CD4-positive, alpha-beta T cell (primary cell): ENCODE measurements around the gene TSTD1. TPM values are rescaled to one million over a fixed set of nuclear protein-coding genes. Genes with fewer than 3 reads are reported as not detected.

Experiments
- ATAC-seq: fragments of 200-7000 bp; cut with Tn5 transposase; one replicate; pipeline ENCODE4 v1.10.0; 2022; ENCODE audit warnings: mild to moderate bottlenecking; ENCODE audit not compliant: poor library complexity
- CTCF ChIA-PET: fragments of 350-600 bp; sonication (Branson Sonifier 250); formaldehyde crosslinking; loops from one replicate; lab custom pipeline; 2021; ENCODE audit warnings: antibody characterized with exemption, inconsistent platforms; lab: Charles Lee
- POLR2A ChIA-PET: fragments of 350-600 bp; sonication (Branson Sonifier 250); formaldehyde crosslinking; loops from one replicate; lab custom pipeline; 2021; ENCODE audit warnings: antibody characterized with exemption, inconsistent platforms; lab: Charles Lee
- DNase-seq, 14 experiments: peaks; one replicate each; pipeline ENCODE4 v3.0.0-alpha.2; 2013 to 2020; ENCODE audit warnings: mixed read lengths in 2 of 14
- H3K27ac ChIP-seq, 2 donors: one replicate each; pipeline versions ENCODE4 v1.5.1 to v1.7.0; 2013; ENCODE audit warnings: low read length in 2 of 2, low read depth in 1 of 2, mild to moderate bottlenecking in 1 of 2
- H3K27me3 ChIP-seq, 2 experiments: 1 replicate in 1 of 2; 2 replicates in 1 of 2; pipeline versions ENCODE4 v1.6.1 to v1.7.0; 2013; ENCODE audit warnings: low read length in 2 of 2, control low read depth in 1 of 2, mild to moderate bottlenecking in 1 of 2, moderate library complexity in 1 of 2; ENCODE audit not compliant: insufficient read depth in 2 of 2, control insufficient read depth in 1 of 2
- H3K36me3 ChIP-seq: one replicate; pipeline ENCODE4 v1.6.1; 2013; ENCODE audit warnings: low read length, control low read depth; ENCODE audit not compliant: insufficient read depth
- H3K4me1 ChIP-seq: one replicate; pipeline ENCODE4 v1.6.1; 2013; ENCODE audit warnings: low read length, control low read depth; ENCODE audit not compliant: insufficient read depth
- H3K4me3 ChIP-seq: one replicate; pipeline ENCODE4 v1.5.1; 2013; ENCODE audit warnings: mild to moderate bottlenecking, low read length, moderate library complexity
- H3K9me3 ChIP-seq, 2 experiments: 1 replicate in 1 of 2; 2 replicates in 1 of 2; pipeline versions ENCODE4 v1.6.1 to v1.7.0; 2013; ENCODE audit warnings: low read length in 2 of 2, mild to moderate bottlenecking in 2 of 2, control low read depth in 1 of 2, moderate library complexity in 1 of 2; ENCODE audit not compliant: control insufficient read depth in 1 of 2, insufficient read depth in 1 of 2
- H3K27ac Mint-ChIP-seq: one replicate; pipeline ENCODE4 v1.8.0; 2020; ENCODE audit warnings: mixed read lengths
- H3K27me3 Mint-ChIP-seq: one replicate; pipeline ENCODE4 v1.8.0; 2021; ENCODE audit warnings: mixed read lengths
- H3K36me3 Mint-ChIP-seq: one replicate; pipeline ENCODE4 v1.8.0; 2021; ENCODE audit warnings: low read depth, mixed read lengths
- H3K4me1 Mint-ChIP-seq: one replicate; pipeline ENCODE4 v1.8.0; 2021; ENCODE audit warnings: low read depth, mixed read lengths
- H3K4me3 Mint-ChIP-seq: one replicate; pipeline ENCODE4 v1.8.0; 2020; ENCODE audit warnings: mild to moderate bottlenecking, mixed read lengths
- H3K9me3 Mint-ChIP-seq: one replicate; pipeline ENCODE4 v1.8.0; 2020; ENCODE audit warnings: mixed read lengths
- intact Hi-C, 2 experiments: fragments of 100-400 bp; cut with DNase I in 1 of 2; cut with micrococcal nuclease in 1 of 2; formaldehyde crosslinking; loops; one replicate each; pipeline versions ENCODE4 v1.15.1 to v1.9.0; 2023 to 2025; cut with DNase I, micrococcal nuclease
- total RNA-seq, 174 experiments: library from RNA in 2 of 174; stranded (reverse) in 2 of 174; gene quantifications; one replicate each; pipeline ENCODE4 v1.2.3 and lab custom pipeline; 2021 to 2026
- TF ChIP-seq, protein P1 (sequence below): fragments of 200-600 bp; IDR thresholded peaks from one replicate; pipeline ENCODE4 v1.8.0; 2022; ENCODE audit warnings: antibody characterized with exemption, mild to moderate bottlenecking

Gene TSTD1
- total RNA-seq, 2 experiments from 2014 or later: 38.0 to 40.3 TPM

DNA sequence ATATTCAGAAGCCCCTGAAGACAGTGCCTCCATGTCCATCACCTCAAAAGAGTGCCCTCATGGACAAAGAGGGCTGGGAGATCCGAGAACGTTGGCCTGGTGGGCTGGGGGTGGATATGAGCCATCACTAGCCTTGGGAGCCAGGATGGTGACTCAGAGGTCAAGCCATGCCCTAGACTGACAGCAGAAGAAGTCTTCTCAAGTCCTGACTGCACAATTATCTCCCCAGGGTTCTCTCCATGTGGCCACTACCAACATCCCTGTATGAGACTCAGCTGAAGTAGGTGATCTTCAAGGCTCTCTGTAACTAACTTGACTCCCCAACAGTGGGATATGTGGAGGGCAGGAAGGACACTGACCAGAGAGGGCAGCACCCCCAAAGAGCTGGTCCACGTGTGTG lies 14.1 kb upstream of the TSTD1 start:
- Histone ChIP-seq H3K4me3 (no peak overlapping the region), H3K4me1 (peaks cover 34% of the 10 kb centered on the region), H3K27me3 (no peaks in the 10 kb centered on the region), H3K36me3 (peaks cover 96% of the 10 kb centered on the region), H3K9me3 (no peaks in the 10 kb centered on the region), H3K27ac (no peak overlapping the region)
- ChIA-PET POLR2A (interaction anchor here (0.7 kb wide), 1 partner anchor 14 kb away, joined by 3 read pairs; the partner anchor contains the start of gene TSTD1), CTCF (no interaction called here)
- Mint-ChIP-seq H3K4me1 (peaks cover 19% of the 10 kb centered on the region), H3K27me3 (no peaks in the 10 kb centered on the region), H3K9me3 (no peaks in the 10 kb centered on the region), H3K27ac (peak overlapping the region; percentile 64), H3K4me3 (no peak overlapping the region), H3K36me3 (peaks cover 85% of the 10 kb centered on the region)
- TF ChIP-seq, protein P1, sequence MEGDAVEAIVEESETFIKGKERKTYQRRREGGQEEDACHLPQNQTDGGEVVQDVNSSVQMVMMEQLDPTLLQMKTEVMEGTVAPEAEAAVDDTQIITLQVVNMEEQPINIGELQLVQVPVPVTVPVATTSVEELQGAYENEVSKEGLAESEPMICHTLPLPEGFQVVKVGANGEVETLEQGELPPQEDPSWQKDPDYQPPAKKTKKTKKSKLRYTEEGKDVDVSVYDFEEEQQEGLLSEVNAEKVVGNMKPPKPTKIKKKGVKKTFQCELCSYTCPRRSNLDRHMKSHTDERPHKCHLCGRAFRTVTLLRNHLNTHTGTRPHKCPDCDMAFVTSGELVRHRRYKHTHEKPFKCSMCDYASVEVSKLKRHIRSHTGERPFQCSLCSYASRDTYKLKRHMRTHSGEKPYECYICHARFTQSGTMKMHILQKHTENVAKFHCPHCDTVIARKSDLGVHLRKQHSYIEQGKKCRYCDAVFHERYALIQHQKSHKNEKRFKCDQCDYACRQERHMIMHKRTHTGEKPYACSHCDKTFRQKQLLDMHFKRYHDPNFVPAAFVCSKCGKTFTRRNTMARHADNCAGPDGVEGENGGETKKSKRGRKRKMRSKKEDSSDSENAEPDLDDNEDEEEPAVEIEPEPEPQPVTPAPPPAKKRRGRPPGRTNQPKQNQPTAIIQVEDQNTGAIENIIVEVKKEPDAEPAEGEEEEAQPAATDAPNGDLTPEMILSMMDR: no peak
- intact Hi-C loops: no loop called here
- DNase-seq (no peak), ATAC-seq (no peak)

DNA sequence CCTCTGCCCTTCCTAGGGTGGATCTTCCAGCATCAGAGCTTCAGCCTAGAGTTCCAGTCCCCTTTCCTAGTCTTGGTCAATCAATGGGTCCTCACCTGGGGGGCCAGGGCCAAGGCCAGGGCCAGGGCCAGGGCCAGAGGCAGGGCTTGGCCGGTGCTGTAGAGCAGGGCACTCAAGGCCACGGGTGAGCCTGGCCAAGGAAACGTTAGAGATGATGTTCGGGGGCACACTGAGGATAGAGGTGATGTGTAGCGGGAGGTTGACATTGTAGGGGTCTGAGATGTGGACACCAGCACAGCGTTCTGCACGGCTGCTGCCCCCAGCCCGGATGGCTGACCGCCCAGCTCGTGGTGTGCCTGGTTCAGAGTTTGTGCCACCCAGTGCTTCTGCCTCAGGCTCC lies 12.5 kb upstream of the TSTD1 start:
- no peak overlapping the region for H3K4me3 ChIP-seq
- intact Hi-C loops: no loop called here
- Mint-ChIP-seq H3K36me3 (peaks cover 84% of the 10 kb centered on the region), H3K27me3 (no peaks in the 10 kb centered on the region), H3K9me3 (no peaks in the 10 kb centered on the region), H3K4me3 (no peak overlapping the region), H3K4me1 (peaks cover 13% of the 10 kb centered on the region), H3K27ac (no peak overlapping the region)
- H3K9me3 ChIP-seq: no peaks in the 10 kb centered on the region
- ChIA-PET CTCF (interaction anchor here (1.6 kb wide), 1 partner anchor 10 kb away, joined by 6 read pairs; no protein-coding TSS in a partner anchor), POLR2A (interaction anchor here (1.0 to 8.4 kb wide), 2 partner anchors 10 to 17 kb away, joined by 4 to 295 read pairs; partner anchors contain the start of gene ARHGAP30)
- ATAC-seq: no peak
- DNase-seq: peak in 1 of 14 experiments; percentile 8
- peaks cover 84% of the 10 kb centered on the region for H3K36me3 ChIP-seq
- H3K27ac ChIP-seq: peak overlapping the region in 1 of 2 donors; percentile 26
- H3K27me3 ChIP-seq: no peaks in the 10 kb centered on the region
- H3K4me1 ChIP-seq: peaks cover 37% of the 10 kb centered on the region
- TF ChIP-seq, protein P1: no peak

DNA sequence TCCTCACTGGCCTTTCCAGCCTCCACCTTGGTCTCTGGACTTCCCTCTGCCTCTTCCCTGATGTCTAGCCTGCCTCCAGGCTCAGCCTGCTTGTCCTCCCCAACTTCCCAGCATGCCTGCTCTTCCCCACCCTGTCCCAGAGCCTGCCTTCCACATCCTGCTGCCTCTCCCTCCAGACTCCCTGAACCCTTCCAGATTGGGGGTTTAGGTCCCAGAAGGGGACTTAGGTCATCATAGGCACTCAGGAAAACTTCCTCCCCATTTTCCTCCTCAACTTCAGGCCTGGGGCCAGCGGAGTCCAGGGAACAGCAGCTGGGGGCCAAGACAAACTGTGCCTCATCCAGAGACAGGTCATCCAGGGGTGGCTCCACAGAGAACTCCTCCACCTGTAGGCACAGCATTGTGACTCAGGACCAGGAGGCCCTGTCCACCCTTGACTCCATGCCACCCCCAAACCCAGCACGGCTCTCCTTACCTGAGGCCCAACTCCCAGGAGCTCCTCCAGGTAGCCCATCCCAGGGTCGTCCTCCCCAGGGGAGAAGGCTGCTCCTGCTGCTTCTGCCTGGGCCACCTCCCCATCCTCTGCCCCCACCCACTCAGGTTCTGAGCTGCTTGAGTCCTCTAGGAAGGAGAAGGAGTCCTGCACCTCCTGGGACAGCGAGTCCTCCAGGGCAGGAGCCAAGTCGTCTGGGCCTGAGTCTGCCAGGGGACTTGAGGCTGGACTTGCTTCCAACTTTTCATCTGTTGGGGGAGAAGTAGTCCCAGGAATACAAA lies 10.4 kb upstream of the TSTD1 start:
- H3K27ac ChIP-seq: peak overlapping the region in 1 of 2 donors; percentile 33
- Mint-ChIP-seq H3K27ac (peak overlapping the region; percentile 94), H3K9me3 (no peaks in the 10 kb centered on the region), H3K4me1 (peaks cover 18% of the 10 kb centered on the region), H3K4me3 (no peak overlapping the region), H3K27me3 (no peaks in the 10 kb centered on the region), H3K36me3 (peaks cover 85% of the 10 kb centered on the region)
- H3K4me1 ChIP-seq: peaks cover 45% of the 10 kb centered on the region
- no peaks in the 10 kb centered on the region for H3K9me3 ChIP-seq
- ATAC-seq (no peak), DNase-seq (no peak)
- TF ChIP-seq, protein P1: no peak
- CTCF ChIA-PET: no interaction called here
- H3K27me3 ChIP-seq: no peaks in the 10 kb centered on the region
- peaks cover 66% of the 10 kb centered on the region for H3K36me3 ChIP-seq
- POLR2A ChIA-PET: interaction anchor here (8.4 kb wide), 1 partner anchor 20 kb away, joined by 295 read pairs; the partner anchor contains the start of gene ARHGAP30
- no peak overlapping the region for H3K4me3 ChIP-seq
- intact Hi-C loops: loop anchor here in 1 of 2 experiments (5.0 kb wide), 2 partner anchors 68 to 103 kb away; partner anchors contain the start of genes NIT1, PFDN2 and UFC1
